ENCODE measurements around the gene GPR78.
"Not testable (repeated sequence)": the region's sequence is repeated elsewhere in the genome, so short reads cannot be mapped to it uniquely, and the experiment has no call there.

The GPR78 gene

GRCh38 chr4:8564595-8564994 is 15.6 kb upstream of the GPR78 start:
- no peak for DNase-seq (ENCODE audit: low spot score)

GRCh38 chr4:8568068-8568668 is 12.0 kb upstream of the GPR78 start:
- DNase-seq (ENCODE audit: low spot score) = no peak

- DNase-seq (ENCODE audit: low spot score) = no peak
Observed at GRCh38 chr4:8570201-8570600, 10.0 kb upstream of the GPR78 start.

- no peak for DNase-seq (ENCODE audit: low spot score)
Observed at GRCh38 chr4:8571702-8572685, 8.2 kb upstream of the GPR78 start.

- no peak for DNase-seq (ENCODE audit: low spot score)
Observed at GRCh38 chr4:8573266-8573665, 6.9 kb upstream of the GPR78 start.

- no peak for DNase-seq (ENCODE audit: low spot score)
Observed at GRCh38 chr4:8574796-8575370, 5.3 kb upstream of the GPR78 start.

- no peak for DNase-seq (ENCODE audit: low spot score)
Observed at GRCh38 chr4:8575457-8575856, 4.7 kb upstream of the GPR78 start.

- not testable (repeated sequence) for DNase-seq (ENCODE audit: low spot score)
Observed at GRCh38 chr4:8576591-8576990, 3.6 kb upstream of the GPR78 start.

GRCh38 chr4:8577046-8577445 is 3.1 kb upstream of the GPR78 start:
- no peak for DNase-seq (ENCODE audit: low spot score)

- DNase-seq (ENCODE audit: low spot score) = no peak
Observed at GRCh38 chr4:8577972-8578371, 2.2 kb upstream of the GPR78 start.

- no peak for DNase-seq (ENCODE audit: low spot score)
Observed at GRCh38 chr4:8578717-8579116, 1.5 kb upstream of the GPR78 start.

GRCh38 chr4:8579526-8580320 is 469 bp upstream of the GPR78 start:
- DNase-seq (ENCODE audit: low spot score) = no peak

GRCh38 chr4:8581094-8581861 is 1.1 kb downstream of the GPR78 start:
- no peak for DNase-seq (ENCODE audit: low spot score)

GRCh38 chr4:8582016-8582415 is 1.8 kb downstream of the GPR78 start:
- DNase-seq (ENCODE audit: low spot score) = no peak

- DNase-seq (ENCODE audit: low spot score) = no peak
Observed at GRCh38 chr4:8582436-8582835, 2.2 kb downstream of the GPR78 start.

- no peak for DNase-seq (ENCODE audit: low spot score)
Observed at GRCh38 chr4:8582941-8583654, 2.9 kb downstream of the GPR78 start.

- DNase-seq (ENCODE audit: low spot score) = no peak
Observed at GRCh38 chr4:8583655-8584025, 3.4 kb downstream of the GPR78 start.

- no peak for DNase-seq (ENCODE audit: low spot score)
Observed at GRCh38 chr4:8585186-8585585, 5.0 kb downstream of the GPR78 start.

GRCh38 chr4:8585721-8586212 is 5.6 kb downstream of the GPR78 start:
- DNase-seq (ENCODE audit: low spot score) = no peak

- DNase-seq (ENCODE audit: low spot score) = no peak
Observed at GRCh38 chr4:8586246-8586645, 6.1 kb downstream of the GPR78 start.

All from globus pallidus (tissue), 1 donor.